ENCODE results near the gene CBX6.
A peak's percentile ranks its signal among the peaks of the same experiment; 100 is the strongest.
"Not testable (repeated sequence)": the region's sequence is repeated elsewhere in the genome, so short reads cannot be mapped to it uniquely, and the experiment has no call there.

CBX6 gene

DNA sequence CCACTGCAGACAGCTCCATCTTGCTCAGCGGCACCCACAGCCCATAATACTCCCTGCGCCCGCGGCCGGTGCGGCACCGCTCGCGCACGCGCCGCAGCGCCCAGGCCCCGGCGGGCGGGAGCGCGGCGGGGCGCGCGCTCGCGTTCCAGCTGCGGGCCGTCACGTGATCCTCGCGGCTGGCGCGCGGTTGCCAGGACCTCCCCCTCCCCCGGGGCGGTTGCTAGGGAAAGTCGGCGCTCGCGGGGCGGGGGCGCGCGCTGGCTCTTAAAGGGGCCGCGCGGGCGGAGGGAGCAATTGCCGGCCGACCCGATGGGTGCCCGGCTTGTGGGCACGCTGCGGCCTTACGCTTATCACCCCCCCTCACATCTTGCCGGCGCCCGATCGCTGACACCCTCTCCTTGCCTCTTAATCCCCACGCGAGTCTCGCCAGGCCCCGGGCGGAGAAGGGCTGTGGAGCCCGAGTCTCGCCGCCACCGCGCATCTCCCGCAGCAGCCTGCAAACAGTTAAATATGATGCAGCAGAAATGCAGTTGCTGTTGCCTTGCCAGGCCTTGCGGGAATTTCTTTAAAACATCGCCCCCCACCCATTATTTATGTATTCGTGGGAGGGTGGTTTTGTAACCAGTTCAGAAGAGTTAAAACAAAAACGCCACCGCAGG, at the start of gene CBX6:
TSS of gene CBX6 (minus strand) at position 45 of the 659 bp plus-strand sequence. CDS start at position 19, 26 bp downstream.
- DNase-seq, result peak; percentile 82 to 87

GRCh38 chr22:38921806-38922205, 49.8 kb upstream of the CBX6 start:
- no peak for DNase-seq

- no peak for DNase-seq
These were observed 49.1 kb upstream of the CBX6 start for GRCh38 chr22:38921120-38921519.

GRCh38 chr22:38919631-38920190, 47.7 kb upstream of the CBX6 start:
- DNase-seq, result no peak

DNA sequence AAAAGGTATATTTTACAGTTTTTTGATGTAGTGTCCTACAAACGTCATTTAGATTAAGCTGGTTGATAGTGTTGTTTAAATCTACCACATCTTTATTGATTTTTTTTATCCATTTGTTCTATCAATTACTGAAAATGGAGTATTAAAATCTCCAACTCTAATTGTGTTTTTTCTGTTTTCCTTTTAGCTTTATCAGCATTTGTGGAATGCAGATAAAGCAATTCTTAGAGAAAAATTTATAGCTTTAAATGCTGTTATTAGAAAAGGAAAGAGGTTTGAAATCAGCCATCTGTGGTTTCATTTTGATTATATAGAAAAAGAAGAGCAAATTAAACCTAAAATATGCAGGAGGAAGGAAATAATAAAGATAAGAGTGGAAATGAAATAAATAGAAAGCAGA, 39.4 kb upstream of the CBX6 start:
- DNase-seq, result no peak

- DNase-seq, result peak in 1 of 2 experiments; percentile 2
These were observed 35.8 kb upstream of the CBX6 start for GRCh38 chr22:38907767-38908166.

DNA sequence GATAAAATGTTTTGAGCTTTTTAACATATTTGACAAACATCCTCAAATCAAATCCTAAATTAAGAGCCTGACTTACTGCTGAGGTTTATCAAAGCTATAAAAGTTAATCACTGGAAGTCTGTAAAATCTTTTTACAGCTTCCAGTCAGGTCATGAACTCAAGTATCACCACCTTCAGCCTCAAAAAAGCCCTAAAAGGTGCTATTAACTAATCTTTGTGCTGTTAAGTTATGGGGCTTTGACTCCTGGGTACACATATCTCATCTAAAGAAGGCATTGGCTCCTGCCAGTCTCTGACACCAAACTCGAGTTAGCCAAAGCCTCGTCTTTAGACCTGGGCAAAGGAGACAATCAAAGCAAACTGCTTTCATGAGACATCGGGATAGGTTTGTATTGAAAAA, 34.0 kb upstream of the CBX6 start:
- no peak for DNase-seq

DNA sequence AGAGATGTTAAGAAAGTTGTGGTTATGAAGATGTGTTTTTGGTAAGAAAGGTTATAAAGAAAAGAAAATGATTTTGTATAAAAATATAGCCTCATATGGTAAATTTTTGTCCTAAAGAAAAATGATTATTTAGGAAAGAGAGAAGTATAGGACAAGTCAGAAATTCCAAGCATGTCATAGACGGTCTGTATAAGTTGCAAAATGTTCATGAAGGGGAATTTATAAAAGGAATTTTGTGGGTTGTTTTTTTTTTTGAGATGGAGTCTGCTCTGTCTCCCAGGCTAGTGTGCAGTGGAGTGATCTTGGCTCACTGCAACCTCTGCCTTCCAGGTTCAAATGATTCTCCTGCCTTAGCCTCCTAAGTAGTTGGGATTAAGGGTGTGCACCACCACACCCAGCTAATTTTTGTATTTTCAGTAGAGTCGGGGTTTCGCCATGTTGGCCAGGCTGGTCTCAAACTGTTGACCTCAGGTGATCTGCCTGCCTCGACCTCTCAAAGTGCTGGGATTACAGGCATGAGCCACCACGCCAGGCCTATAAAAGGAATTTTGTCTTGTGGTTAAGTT, 32.1 kb upstream of the CBX6 start:
- not testable (repeated sequence) for DNase-seq

DNA sequence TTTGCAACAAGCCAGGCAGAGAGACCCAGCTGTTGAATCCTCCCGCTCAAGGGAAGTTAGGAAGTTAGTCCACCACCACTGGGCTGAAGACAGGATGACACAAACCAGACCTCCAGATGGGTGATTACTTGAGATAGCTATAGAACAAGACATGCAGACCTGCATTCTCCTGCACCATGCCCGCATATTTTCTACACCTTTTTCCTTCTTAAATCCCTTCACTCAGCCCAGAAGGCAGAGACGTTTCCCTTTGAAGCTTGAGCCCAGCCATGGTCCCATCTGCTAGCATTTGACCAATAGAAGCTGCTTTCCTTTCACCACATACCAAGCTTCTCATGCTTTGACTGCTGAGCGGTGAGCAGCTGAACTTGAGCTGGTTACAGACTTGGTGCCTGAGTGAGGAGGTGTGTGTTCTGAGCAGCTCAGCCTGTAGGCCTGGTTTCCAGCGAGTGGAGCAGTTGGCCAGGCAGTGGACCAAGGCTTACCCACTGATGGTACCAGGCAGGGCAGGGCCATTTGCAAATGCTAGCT, 29.2 kb upstream of the CBX6 start:
- DNase-seq, result peak; percentile 26 to 33

DNA sequence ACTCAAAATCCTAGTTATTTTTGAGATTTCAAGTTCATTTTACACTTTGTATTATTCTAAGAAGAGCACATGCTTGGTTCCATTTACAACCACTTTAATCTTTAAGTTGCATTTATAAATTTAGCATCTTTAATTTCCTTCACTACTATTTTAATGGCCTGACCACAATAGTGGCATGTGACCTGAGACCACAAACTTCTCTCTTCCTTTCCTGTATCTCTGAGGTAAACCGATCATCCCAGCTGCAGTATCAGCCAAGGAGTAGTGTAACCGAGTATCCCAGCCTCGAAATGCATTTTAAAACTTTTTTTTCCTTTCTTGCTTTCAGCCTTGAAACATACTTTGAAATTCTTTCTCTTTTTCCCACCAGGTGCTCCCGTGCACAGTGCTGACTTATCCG, 28.7 kb upstream of the CBX6 start:
- DNase-seq, result peak in 1 of 2 experiments; percentile 26

GRCh38 chr22:38891256-38891655, 19.2 kb upstream of the CBX6 start:
- no peak for DNase-seq

DNA sequence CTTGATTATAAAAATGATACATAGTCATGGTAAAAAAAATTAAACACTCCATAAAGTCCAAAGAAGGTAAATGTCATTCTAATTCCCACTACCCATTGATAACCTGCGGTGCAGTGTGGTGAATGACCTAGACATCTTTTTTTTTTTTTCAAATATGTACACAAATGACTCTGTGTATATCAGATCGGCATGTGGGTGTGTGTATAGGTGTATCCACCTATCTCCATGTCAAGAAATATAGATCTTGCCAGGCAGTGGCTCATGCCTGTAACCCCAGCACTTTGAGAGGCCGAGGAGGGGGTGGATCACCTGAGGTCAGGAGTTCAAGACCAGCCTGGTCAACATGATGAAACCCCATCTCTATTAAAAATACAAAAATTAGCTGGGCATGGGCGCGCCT, 18.4 kb upstream of the CBX6 start:
- DNase-seq, result no peak

- DNase-seq, result no peak
These were observed 14.3 kb upstream of the CBX6 start for GRCh38 chr22:38886333-38886732.

DNA sequence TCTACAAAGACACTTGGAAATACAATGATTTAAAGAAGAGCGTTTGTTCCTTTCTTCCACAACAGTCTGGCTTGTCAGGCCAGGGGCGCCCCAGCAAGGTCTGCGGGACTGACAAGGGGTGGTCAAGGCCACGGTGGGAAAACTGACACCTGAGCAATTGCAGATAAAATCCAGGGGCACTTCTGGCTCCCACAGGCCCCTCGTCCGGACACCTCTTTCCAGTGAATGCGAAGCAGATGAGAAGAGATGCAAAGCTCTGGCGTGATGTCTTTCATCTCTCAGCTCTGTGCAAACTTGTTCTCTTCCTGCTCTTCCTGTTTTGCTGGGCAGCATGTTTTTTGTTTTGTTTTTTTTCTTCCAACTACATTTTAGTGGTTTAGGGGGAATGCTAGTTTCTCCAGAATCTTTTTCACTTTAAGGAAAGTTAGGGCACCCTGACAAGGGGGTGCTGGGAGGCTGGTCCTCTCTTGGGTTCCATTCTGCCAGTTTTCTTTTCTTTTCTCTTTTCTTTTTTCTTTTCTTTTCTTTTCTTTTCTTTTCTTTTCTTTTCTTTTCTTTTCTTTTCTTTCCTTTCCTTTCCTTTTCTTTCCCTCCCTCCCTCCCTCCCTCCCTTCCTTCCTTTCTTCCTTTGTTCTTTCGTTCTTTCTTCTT, 11.1 kb upstream of the CBX6 start:
- DNase-seq, result no peak

DNA sequence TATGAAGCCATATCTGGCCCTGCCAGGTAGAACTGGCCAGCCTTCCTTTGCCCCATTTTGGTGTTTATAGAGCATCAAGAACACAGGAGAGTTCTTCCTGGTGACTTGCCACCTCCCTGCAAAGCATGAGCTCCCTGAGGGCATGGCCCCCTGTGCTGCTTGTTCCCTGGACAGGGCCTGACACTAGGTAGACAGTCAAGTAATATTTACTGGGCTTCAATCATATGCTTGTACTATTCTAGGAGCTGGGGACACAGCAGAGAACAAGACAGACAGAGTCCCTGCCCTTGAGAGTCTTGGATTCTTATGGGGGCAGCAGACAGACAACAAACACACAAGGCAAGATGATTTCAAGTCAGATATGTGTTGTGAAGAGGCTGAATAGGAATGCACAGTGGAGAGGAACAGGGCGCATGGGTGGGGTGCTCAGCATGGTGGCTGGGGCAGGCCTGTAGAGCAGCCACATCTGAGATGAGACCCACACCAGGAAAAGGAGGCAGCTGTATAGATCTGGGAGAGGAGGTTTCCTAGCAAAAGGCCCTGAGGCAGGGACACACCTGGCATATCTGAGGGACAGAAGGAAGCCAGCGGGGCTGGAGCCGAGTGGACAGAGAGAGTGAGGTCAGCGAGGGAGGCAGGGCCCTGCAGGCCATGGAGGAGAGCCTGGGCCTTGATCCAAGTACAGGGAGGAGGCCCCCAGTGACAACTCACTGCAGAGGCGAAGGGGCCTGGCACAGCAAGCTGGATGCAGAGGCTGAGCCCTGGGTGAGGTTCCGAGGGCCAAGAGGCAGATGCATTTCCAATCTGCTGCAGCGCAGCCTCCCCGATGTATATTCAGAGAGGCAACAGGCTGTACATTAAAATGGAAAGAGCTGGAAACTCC, 10.2 kb upstream of the CBX6 start:
- no peak for DNase-seq

- peak in 1 of 2 experiments; percentile 49 for DNase-seq
These were observed 9.5 kb upstream of the CBX6 start for GRCh38 chr22:38881464-38881871.

DNA sequence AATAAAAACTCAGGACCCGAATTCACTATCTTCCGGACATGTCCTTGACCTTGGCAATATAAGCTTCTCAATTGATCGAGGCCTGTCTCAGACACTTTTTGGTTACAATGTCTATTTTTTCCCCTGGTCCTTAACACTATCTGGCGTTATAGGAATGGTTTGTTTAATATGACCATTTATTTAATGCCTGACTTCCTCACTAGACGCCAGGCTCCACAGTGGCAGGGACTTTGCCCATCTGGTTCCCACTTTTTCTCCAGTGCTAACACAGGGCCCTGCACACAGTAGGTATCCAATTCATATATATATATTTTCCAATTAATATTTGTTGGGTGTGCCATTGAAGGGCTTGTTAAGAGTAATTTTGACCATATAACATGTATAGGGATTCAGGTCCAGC, 7.9 kb upstream of the CBX6 start:
- DNase-seq, result no peak

DNA sequence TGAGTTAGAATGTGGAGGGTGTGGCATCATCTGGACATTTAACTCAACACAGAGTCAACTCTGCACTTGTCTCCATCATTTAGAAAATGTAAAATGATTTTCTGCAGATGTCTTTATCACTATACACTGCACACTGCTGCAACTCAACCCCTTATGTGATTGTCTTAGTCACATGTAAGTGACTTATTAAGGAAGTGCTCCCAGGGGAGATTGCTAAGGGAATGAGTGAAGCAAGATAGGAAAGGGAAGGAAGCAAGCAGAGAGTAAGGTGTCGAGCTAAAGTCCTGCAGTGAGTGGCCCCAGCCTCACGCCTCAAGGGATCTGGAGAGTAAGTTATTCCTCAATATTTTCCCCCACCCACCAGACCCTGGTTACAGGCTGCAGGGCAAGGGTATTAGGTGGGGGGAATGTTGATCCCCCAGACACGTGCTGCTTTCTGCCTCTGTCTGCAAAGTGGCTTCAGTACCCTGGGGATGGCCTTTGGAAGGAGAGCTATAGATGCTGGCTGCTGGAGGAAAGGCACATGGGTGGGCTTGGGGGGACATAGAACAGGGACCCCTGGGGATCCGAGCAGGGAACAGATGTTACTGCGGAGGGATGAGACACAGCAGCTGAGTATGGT, 7.2 kb upstream of the CBX6 start:
- DNase-seq, result no peak

DNA sequence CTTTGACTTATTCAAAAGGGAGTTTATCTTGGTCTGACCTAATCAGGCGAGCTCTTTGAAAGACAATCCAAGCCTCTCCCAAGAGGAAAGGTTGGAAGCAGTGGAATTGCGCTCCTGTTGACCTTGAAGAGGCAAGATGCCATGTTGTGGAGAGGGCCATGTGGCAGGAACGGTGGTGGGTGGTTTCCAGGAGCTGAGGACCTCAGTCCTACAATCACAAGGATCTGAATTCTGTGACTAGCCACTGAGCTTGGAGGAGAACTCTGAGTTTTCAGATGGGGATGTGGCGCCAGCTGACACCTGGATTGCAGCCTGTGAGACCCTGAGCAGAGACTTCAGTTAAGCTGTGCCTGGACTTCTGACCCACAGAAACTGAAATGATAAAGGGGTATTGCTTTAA, 6.0 kb upstream of the CBX6 start:
- no peak for DNase-seq

GRCh38 chr22:38874529-38875222, 2.7 kb upstream of the CBX6 start:
- DNase-seq, result no peak
